WTC11 (cell line): ENCODE measurements around the gene GNAS. TPM values are rescaled to one million over a fixed set of nuclear protein-coding genes. Genes with fewer than 3 reads are reported as not detected.

Experiments used
- CREM ChIP-seq: sonication (generic); formaldehyde crosslinking; IDR thresholded peaks from 2 replicates; pipeline ENCODE4 v1.8.1; 2022; ENCODE audit warnings: mild to moderate bottlenecking, missing genetic modification reagents, moderate library complexity
- ELF4 ChIP-seq: sonication (generic); formaldehyde crosslinking; IDR thresholded peaks from 2 replicates; pipeline ENCODE4 v1.8.1; 2022; ENCODE audit warnings: low read depth, mild to moderate bottlenecking, moderate library complexity, missing genetic modification reagents
- ETV6 ChIP-seq: sonication (generic); formaldehyde crosslinking; IDR thresholded peaks from 2 replicates; pipeline ENCODE4 v1.8.1; 2022; ENCODE audit warnings: mild to moderate bottlenecking, missing genetic modification reagents
- FOXP1 ChIP-seq: sonication (generic); formaldehyde crosslinking; IDR thresholded peaks from 2 replicates; pipeline ENCODE4 v1.8.0; 2022; ENCODE audit warnings: missing genetic modification reagents, mild to moderate bottlenecking, moderate library complexity, borderline replicate concordance
- PRRX2 ChIP-seq: fragments of 250-450 bp; sonication (Bioruptor Pico); IDR thresholded peaks from 2 replicates; pipeline ENCODE4 v1.8.0; 2021; ENCODE audit warnings: mild to moderate bottlenecking
- USF1 ChIP-seq: sonication (generic); formaldehyde crosslinking; IDR thresholded peaks from 2 replicates; pipeline ENCODE4 v1.8.0; 2022; ENCODE audit warnings: mild to moderate bottlenecking, missing genetic modification reagents
- ZBTB21 ChIP-seq: sonication (generic); formaldehyde crosslinking; IDR thresholded peaks from 2 replicates; pipeline ENCODE4 v1.8.1; 2023; ENCODE audit warnings: mild to moderate bottlenecking, missing genetic modification reagents, borderline replicate concordance
- total RNA-seq: library from RNA; stranded (reverse); gene quantifications from 3 replicates; pipeline ENCODE4 v1.2.3, GENCODE V29; 2021
- TF ChIP-seq, protein P1 (sequence below): fragments of 250-450 bp; sonication (Bioruptor Pico); IDR thresholded peaks from 2 replicates; pipeline ENCODE4 v1.9.0; 2021; ENCODE audit warnings: mild to moderate bottlenecking, borderline replicate concordance
- TF ChIP-seq, protein P2 (sequence below): sonication (generic); formaldehyde crosslinking; IDR thresholded peaks from 2 replicates; pipeline ENCODE4 v1.8.0; 2023; ENCODE audit warnings: mild to moderate bottlenecking, missing genetic modification reagents
- TF ChIP-seq, protein P3 (sequence below): sonication (generic); formaldehyde crosslinking; IDR thresholded peaks from 2 replicates; pipeline ENCODE4 v1.8.1; 2022; ENCODE audit warnings: low read depth, mild to moderate bottlenecking, moderate library complexity, missing genetic modification reagents, borderline replicate concordance
- TF ChIP-seq, protein P4 (sequence below): sonication (generic); formaldehyde crosslinking; IDR thresholded peaks from 2 replicates; pipeline ENCODE4 v1.8.1; 2022; ENCODE audit warnings: missing genetic modification reagents, borderline replicate concordance
- TF ChIP-seq, protein P5 (sequence below): fragments of 250-450 bp; sonication (Bioruptor Pico); IDR thresholded peaks from 2 replicates; pipeline ENCODE4 v1.9.0; 2021; ENCODE audit warnings: mild to moderate bottlenecking

Gene GNAS
- total RNA-seq, 1 experiment from 2014 or later, result 868 TPM

GRCh38 chr20:58897488-58897887 is 45.0 kb downstream of the GNAS start (continued):
- TF ChIP-seq, protein P1, sequence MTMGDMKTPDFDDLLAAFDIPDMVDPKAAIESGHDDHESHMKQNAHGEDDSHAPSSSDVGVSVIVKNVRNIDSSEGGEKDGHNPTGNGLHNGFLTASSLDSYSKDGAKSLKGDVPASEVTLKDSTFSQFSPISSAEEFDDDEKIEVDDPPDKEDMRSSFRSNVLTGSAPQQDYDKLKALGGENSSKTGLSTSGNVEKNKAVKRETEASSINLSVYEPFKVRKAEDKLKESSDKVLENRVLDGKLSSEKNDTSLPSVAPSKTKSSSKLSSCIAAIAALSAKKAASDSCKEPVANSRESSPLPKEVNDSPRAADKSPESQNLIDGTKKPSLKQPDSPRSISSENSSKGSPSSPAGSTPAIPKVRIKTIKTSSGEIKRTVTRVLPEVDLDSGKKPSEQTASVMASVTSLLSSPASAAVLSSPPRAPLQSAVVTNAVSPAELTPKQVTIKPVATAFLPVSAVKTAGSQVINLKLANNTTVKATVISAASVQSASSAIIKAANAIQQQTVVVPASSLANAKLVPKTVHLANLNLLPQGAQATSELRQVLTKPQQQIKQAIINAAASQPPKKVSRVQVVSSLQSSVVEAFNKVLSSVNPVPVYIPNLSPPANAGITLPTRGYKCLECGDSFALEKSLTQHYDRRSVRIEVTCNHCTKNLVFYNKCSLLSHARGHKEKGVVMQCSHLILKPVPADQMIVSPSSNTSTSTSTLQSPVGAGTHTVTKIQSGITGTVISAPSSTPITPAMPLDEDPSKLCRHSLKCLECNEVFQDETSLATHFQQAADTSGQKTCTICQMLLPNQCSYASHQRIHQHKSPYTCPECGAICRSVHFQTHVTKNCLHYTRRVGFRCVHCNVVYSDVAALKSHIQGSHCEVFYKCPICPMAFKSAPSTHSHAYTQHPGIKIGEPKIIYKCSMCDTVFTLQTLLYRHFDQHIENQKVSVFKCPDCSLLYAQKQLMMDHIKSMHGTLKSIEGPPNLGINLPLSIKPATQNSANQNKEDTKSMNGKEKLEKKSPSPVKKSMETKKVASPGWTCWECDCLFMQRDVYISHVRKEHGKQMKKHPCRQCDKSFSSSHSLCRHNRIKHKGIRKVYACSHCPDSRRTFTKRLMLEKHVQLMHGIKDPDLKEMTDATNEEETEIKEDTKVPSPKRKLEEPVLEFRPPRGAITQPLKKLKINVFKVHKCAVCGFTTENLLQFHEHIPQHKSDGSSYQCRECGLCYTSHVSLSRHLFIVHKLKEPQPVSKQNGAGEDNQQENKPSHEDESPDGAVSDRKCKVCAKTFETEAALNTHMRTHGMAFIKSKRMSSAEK (CRISPR knock-in tag), result no peak
- TF ChIP-seq, protein P2, sequence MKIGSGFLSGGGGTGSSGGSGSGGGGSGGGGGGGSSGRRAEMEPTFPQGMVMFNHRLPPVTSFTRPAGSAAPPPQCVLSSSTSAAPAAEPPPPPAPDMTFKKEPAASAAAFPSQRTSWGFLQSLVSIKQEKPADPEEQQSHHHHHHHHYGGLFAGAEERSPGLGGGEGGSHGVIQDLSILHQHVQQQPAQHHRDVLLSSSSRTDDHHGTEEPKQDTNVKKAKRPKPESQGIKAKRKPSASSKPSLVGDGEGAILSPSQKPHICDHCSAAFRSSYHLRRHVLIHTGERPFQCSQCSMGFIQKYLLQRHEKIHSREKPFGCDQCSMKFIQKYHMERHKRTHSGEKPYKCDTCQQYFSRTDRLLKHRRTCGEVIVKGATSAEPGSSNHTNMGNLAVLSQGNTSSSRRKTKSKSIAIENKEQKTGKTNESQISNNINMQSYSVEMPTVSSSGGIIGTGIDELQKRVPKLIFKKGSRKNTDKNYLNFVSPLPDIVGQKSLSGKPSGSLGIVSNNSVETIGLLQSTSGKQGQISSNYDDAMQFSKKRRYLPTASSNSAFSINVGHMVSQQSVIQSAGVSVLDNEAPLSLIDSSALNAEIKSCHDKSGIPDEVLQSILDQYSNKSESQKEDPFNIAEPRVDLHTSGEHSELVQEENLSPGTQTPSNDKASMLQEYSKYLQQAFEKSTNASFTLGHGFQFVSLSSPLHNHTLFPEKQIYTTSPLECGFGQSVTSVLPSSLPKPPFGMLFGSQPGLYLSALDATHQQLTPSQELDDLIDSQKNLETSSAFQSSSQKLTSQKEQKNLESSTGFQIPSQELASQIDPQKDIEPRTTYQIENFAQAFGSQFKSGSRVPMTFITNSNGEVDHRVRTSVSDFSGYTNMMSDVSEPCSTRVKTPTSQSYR (CRISPR knock-in tag), result no peak
- TF ChIP-seq, protein P3, sequence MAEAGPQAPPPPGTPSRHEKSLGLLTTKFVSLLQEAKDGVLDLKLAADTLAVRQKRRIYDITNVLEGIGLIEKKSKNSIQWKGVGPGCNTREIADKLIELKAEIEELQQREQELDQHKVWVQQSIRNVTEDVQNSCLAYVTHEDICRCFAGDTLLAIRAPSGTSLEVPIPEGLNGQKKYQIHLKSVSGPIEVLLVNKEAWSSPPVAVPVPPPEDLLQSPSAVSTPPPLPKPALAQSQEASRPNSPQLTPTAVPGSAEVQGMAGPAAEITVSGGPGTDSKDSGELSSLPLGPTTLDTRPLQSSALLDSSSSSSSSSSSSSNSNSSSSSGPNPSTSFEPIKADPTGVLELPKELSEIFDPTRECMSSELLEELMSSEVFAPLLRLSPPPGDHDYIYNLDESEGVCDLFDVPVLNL (CRISPR knock-in tag), result no peak
- no peak for TF ChIP-seq CREM (CRISPR knock-in tag)
- TF ChIP-seq, protein P4, sequence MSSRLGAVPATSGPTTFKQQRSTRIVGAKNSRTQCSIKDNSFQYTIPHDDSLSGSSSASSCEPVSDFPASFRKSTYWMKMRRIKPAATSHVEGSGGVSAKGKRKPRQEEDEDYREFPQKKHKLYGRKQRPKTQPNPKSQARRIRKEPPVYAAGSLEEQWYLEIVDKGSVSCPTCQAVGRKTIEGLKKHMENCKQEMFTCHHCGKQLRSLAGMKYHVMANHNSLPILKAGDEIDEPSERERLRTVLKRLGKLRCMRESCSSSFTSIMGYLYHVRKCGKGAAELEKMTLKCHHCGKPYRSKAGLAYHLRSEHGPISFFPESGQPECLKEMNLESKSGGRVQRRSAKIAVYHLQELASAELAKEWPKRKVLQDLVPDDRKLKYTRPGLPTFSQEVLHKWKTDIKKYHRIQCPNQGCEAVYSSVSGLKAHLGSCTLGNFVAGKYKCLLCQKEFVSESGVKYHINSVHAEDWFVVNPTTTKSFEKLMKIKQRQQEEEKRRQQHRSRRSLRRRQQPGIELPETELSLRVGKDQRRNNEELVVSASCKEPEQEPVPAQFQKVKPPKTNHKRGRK, result no peak
- no peak for TF ChIP-seq FOXP1 (CRISPR knock-in tag)
- TF ChIP-seq PRRX2, result no peak
- no peak for TF ChIP-seq ELF4 (CRISPR knock-in tag)
- TF ChIP-seq, protein P5, sequence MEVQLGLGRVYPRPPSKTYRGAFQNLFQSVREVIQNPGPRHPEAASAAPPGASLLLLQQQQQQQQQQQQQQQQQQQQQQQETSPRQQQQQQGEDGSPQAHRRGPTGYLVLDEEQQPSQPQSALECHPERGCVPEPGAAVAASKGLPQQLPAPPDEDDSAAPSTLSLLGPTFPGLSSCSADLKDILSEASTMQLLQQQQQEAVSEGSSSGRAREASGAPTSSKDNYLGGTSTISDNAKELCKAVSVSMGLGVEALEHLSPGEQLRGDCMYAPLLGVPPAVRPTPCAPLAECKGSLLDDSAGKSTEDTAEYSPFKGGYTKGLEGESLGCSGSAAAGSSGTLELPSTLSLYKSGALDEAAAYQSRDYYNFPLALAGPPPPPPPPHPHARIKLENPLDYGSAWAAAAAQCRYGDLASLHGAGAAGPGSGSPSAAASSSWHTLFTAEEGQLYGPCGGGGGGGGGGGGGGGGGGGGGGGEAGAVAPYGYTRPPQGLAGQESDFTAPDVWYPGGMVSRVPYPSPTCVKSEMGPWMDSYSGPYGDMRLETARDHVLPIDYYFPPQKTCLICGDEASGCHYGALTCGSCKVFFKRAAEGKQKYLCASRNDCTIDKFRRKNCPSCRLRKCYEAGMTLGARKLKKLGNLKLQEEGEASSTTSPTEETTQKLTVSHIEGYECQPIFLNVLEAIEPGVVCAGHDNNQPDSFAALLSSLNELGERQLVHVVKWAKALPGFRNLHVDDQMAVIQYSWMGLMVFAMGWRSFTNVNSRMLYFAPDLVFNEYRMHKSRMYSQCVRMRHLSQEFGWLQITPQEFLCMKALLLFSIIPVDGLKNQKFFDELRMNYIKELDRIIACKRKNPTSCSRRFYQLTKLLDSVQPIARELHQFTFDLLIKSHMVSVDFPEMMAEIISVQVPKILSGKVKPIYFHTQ (CRISPR knock-in tag), result no peak
- TF ChIP-seq USF1 (CRISPR knock-in tag), result no peak
- no peak for TF ChIP-seq ZBTB21
- no peak for TF ChIP-seq ETV6 (CRISPR knock-in tag)
